ENCODE results near the gene CNOT4. TPM values are rescaled to one million over a fixed set of nuclear protein-coding genes. Genes with fewer than 3 reads are reported as not detected.

CNOT4 gene
- total and polyA plus RNA-seq, 5 donors = 9.9 to 33.1 (median 28.3) TPM

GRCh38 chr7:135420786-135421185 is 89.1 kb downstream of the CNOT4 start:
- Histone ChIP-seq H3K27me3 (ENCODE audit: control insufficient read depth, insufficient read depth) (no peaks in the 10 kb centered on the region), H3K9me3 (ENCODE audit: control insufficient read depth, low read length) (no peaks in the 10 kb centered on the region), H3K4me1 (ENCODE audit: control insufficient read depth, insufficient read depth, low read length) (no peaks in the 10 kb centered on the region), H3K27ac (ENCODE audit: low read length) (no peak overlapping the region), H3K4me3 (ENCODE audit: low read length) (no peak overlapping the region)
- ATAC-seq = no peak
- no peak for DNase-seq
- intact Hi-C loops (cut with DNase I) = no loop called here
- 87% methylated on average over 4 of the region's 4 CpGs for WGBS

- H3K9me3 ChIP-seq (ENCODE audit: control insufficient read depth, low read length) = no peaks in the 10 kb centered on the region
- no peak overlapping the region for H3K4me3 ChIP-seq (ENCODE audit: low read length)
- intact Hi-C loops (cut with DNase I) = no loop called here
- H3K4me1 ChIP-seq (ENCODE audit: control insufficient read depth, insufficient read depth, low read length) = no peaks in the 10 kb centered on the region
- DNase-seq (no peak), ATAC-seq (no peak)
- no peak overlapping the region for H3K27ac ChIP-seq (ENCODE audit: low read length)
- no peaks in the 10 kb centered on the region for H3K27me3 ChIP-seq (ENCODE audit: control insufficient read depth, insufficient read depth)
- 88% methylated on average over 3 of the region's 3 CpGs for whole genome bisulfite sequencing
Measured at GRCh38 chr7:135416431-135416830, 93.5 kb downstream of the CNOT4 start.

- ATAC-seq (no peak), DNase-seq (no peak)
- Histone ChIP-seq H3K4me3 (ENCODE audit: low read length) (no peak overlapping the region), H3K27ac (ENCODE audit: low read length) (no peak overlapping the region), H3K4me1 (ENCODE audit: control insufficient read depth, insufficient read depth, low read length) (no peaks in the 10 kb centered on the region), H3K9me3 (ENCODE audit: control insufficient read depth, low read length) (no peaks in the 10 kb centered on the region), H3K27me3 (ENCODE audit: control insufficient read depth, insufficient read depth) (no peaks in the 10 kb centered on the region)
- WGBS = 73% methylated on average over 2 of the region's 2 CpGs
- intact Hi-C loops (cut with DNase I) = no loop called here
Measured at GRCh38 chr7:135414850-135415439, 95.0 kb downstream of the CNOT4 start.

GRCh38 chr7:135414208-135414607 is 95.7 kb downstream of the CNOT4 start:
- intact Hi-C loops (cut with DNase I) = no loop called here
- Histone ChIP-seq H3K27me3 (ENCODE audit: control insufficient read depth, insufficient read depth) (no peaks in the 10 kb centered on the region), H3K9me3 (ENCODE audit: control insufficient read depth, low read length) (no peaks in the 10 kb centered on the region), H3K27ac (ENCODE audit: low read length) (no peak overlapping the region), H3K4me1 (ENCODE audit: control insufficient read depth, insufficient read depth, low read length) (no peaks in the 10 kb centered on the region), H3K4me3 (ENCODE audit: low read length) (no peak overlapping the region)
- ATAC-seq = no peak
- no peak for DNase-seq
- 93% methylated on average over 3 of the region's 3 CpGs for WGBS

GRCh38 chr7:135411098-135411497 is 98.8 kb downstream of the CNOT4 start:
- H3K27me3 ChIP-seq (ENCODE audit: control insufficient read depth, insufficient read depth) = no peaks in the 10 kb centered on the region
- H3K4me3 ChIP-seq (ENCODE audit: low read length) = no peak overlapping the region
- intact Hi-C loops (cut with DNase I) = no loop called here
- H3K4me1 ChIP-seq (ENCODE audit: control insufficient read depth, insufficient read depth, low read length) = no peaks in the 10 kb centered on the region
- DNase-seq (no peak), ATAC-seq (no peak)
- no peaks in the 10 kb centered on the region for H3K9me3 ChIP-seq (ENCODE audit: control insufficient read depth, low read length)
- H3K27ac ChIP-seq (ENCODE audit: low read length) = no peak overlapping the region

GRCh38 chr7:135410543-135410942 is 99.4 kb downstream of the CNOT4 start:
- WGBS = 98% methylated on average over 3 of the region's 3 CpGs
- Histone ChIP-seq H3K27me3 (ENCODE audit: control insufficient read depth, insufficient read depth) (no peaks in the 10 kb centered on the region), H3K9me3 (ENCODE audit: control insufficient read depth, low read length) (no peaks in the 10 kb centered on the region), H3K4me1 (ENCODE audit: control insufficient read depth, insufficient read depth, low read length) (no peaks in the 10 kb centered on the region), H3K4me3 (ENCODE audit: low read length) (no peak overlapping the region), H3K27ac (ENCODE audit: low read length) (no peak overlapping the region)
- DNase-seq (no peak), ATAC-seq (no peak)
- intact Hi-C loops (cut with DNase I) = no loop called here

- no peak overlapping the region for H3K4me3 ChIP-seq (ENCODE audit: low read length)
- DNase-seq (no peak), ATAC-seq (no peak)
- intact Hi-C loops (cut with DNase I) = no loop called here
- H3K4me1 ChIP-seq (ENCODE audit: control insufficient read depth, insufficient read depth, low read length) = no peaks in the 10 kb centered on the region
- H3K9me3 ChIP-seq (ENCODE audit: control insufficient read depth, low read length) = no peaks in the 10 kb centered on the region
- no peaks in the 10 kb centered on the region for H3K27me3 ChIP-seq (ENCODE audit: control insufficient read depth, insufficient read depth)
- WGBS = 98% methylated on average over 2 of the region's 2 CpGs
- no peak overlapping the region for H3K27ac ChIP-seq (ENCODE audit: low read length)
Measured at GRCh38 chr7:135409845-135410542, 99.9 kb downstream of the CNOT4 start.

GRCh38 chr7:135407884-135408283 is 102.0 kb downstream of the CNOT4 start:
- H3K4me1 ChIP-seq (ENCODE audit: control insufficient read depth, insufficient read depth, low read length) = no peaks in the 10 kb centered on the region
- H3K27me3 ChIP-seq (ENCODE audit: control insufficient read depth, insufficient read depth) = no peaks in the 10 kb centered on the region
- ATAC-seq = no peak
- no peaks in the 10 kb centered on the region for H3K9me3 ChIP-seq (ENCODE audit: control insufficient read depth, low read length)
- H3K4me3 ChIP-seq (ENCODE audit: low read length) = no peak overlapping the region
- H3K27ac ChIP-seq (ENCODE audit: low read length) = no peak overlapping the region
- DNase-seq = no peak
- intact Hi-C loops (cut with DNase I) = no loop called here

GRCh38 chr7:135406918-135407317 is 103.0 kb downstream of the CNOT4 start:
- DNase-seq (no peak), ATAC-seq (no peak)
- H3K27me3 ChIP-seq (ENCODE audit: control insufficient read depth, insufficient read depth) = no peaks in the 10 kb centered on the region
- no peak overlapping the region for H3K27ac ChIP-seq (ENCODE audit: low read length)
- 96% methylated on average over 3 of the region's 3 CpGs for WGBS
- H3K4me1 ChIP-seq (ENCODE audit: control insufficient read depth, insufficient read depth, low read length) = no peaks in the 10 kb centered on the region
- intact Hi-C loops (cut with DNase I) = no loop called here
- H3K4me3 ChIP-seq (ENCODE audit: low read length) = no peak overlapping the region
- no peaks in the 10 kb centered on the region for H3K9me3 ChIP-seq (ENCODE audit: control insufficient read depth, low read length)

GRCh38 chr7:135405969-135406368 is 103.9 kb downstream of the CNOT4 start:
- WGBS = 98% methylated on average over 2 of the region's 2 CpGs
- ATAC-seq (no peak), DNase-seq (no peak)
- Histone ChIP-seq H3K27me3 (ENCODE audit: control insufficient read depth, insufficient read depth) (no peaks in the 10 kb centered on the region), H3K4me3 (ENCODE audit: low read length) (no peak overlapping the region), H3K4me1 (ENCODE audit: control insufficient read depth, insufficient read depth, low read length) (no peaks in the 10 kb centered on the region), H3K9me3 (ENCODE audit: control insufficient read depth, low read length) (no peaks in the 10 kb centered on the region), H3K27ac (ENCODE audit: low read length) (no peak overlapping the region)
- intact Hi-C loops (cut with DNase I) = no loop called here

GRCh38 chr7:135403302-135403701 is 106.6 kb downstream of the CNOT4 start:
- ATAC-seq = no peak
- DNase-seq = no peak
- 91% methylated on average over 3 of the region's 3 CpGs for WGBS
- intact Hi-C loops (cut with DNase I) = no loop called here
- no peaks in the 10 kb centered on the region for H3K9me3 ChIP-seq (ENCODE audit: control insufficient read depth, low read length)
- no peak overlapping the region for H3K4me3 ChIP-seq (ENCODE audit: low read length)
- H3K4me1 ChIP-seq (ENCODE audit: control insufficient read depth, insufficient read depth, low read length) = no peaks in the 10 kb centered on the region
- H3K27me3 ChIP-seq (ENCODE audit: control insufficient read depth, insufficient read depth) = no peaks in the 10 kb centered on the region
- H3K27ac ChIP-seq (ENCODE audit: low read length) = no peak overlapping the region

- Histone ChIP-seq H3K27me3 (ENCODE audit: control insufficient read depth, insufficient read depth) (no peaks in the 10 kb centered on the region), H3K27ac (ENCODE audit: low read length) (no peak overlapping the region), H3K4me1 (ENCODE audit: control insufficient read depth, insufficient read depth, low read length) (no peaks in the 10 kb centered on the region), H3K9me3 (ENCODE audit: control insufficient read depth, low read length) (no peaks in the 10 kb centered on the region), H3K4me3 (ENCODE audit: low read length) (no peak overlapping the region)
- DNase-seq = no peak
- no peak for ATAC-seq
- intact Hi-C loops (cut with DNase I) = loop anchor here in 1 of 4 donors (10.0 kb wide), 1 partner anchor 107 kb away; no protein-coding TSS in a partner anchor
Measured at GRCh38 chr7:135397689-135398088, 112.2 kb downstream of the CNOT4 start.
